Natural killer cell (primary cell): Measurements from ENCODE around the gene CTNNA3. TPM values are rescaled to one million over a fixed set of nuclear protein-coding genes. Genes with fewer than 3 reads are reported as not detected.
"Not testable (repeated sequence)": the region's sequence is repeated elsewhere in the genome, so short reads cannot be mapped to it uniquely, and the experiment has no call there.

Experiments
- ATAC-seq, 3 donors: fragments of 150-1000 bp in 2 of 3; fragments of 200-7000 bp in 1 of 3; cut with Tn5 transposase; 1 replicate in 1 of 3; 2 replicates in 2 of 3; pipeline ENCODE4 v1.10.0; 2021; ENCODE audit warnings: mild to moderate bottlenecking in 2 of 3, moderate library complexity in 2 of 3
- DNase-seq, 2 donors: peaks; one replicate each; pipeline versions ENCODE4 v3.0.0 to v3.0.0-alpha.2; 2013 to 2021; ENCODE audit warnings: mixed read lengths in 1 of 2
- H3K27ac ChIP-seq: one replicate; pipeline ENCODE4 v1.5.1; 2013; ENCODE audit warnings: mild to moderate bottlenecking, low read length
- H3K27me3 ChIP-seq: one replicate; pipeline ENCODE4 v1.6.1; 2013; ENCODE audit warnings: low read length; ENCODE audit not compliant: control insufficient read depth, insufficient read depth
- H3K36me3 ChIP-seq: one replicate; pipeline ENCODE4 v1.6.1; 2013; ENCODE audit warnings: low read length; ENCODE audit not compliant: control insufficient read depth, insufficient read depth
- H3K4me1 ChIP-seq: one replicate; pipeline ENCODE4 v1.6.1; 2013; ENCODE audit warnings: low read length; ENCODE audit not compliant: control insufficient read depth, insufficient read depth
- H3K4me3 ChIP-seq: one replicate; pipeline ENCODE4 v1.5.1; 2013; ENCODE audit warnings: low read length
- H3K9me3 ChIP-seq: one replicate; pipeline ENCODE4 v1.6.1; 2013; ENCODE audit warnings: low read length; ENCODE audit not compliant: control insufficient read depth, insufficient read depth
- H3K27ac Mint-ChIP-seq, 2 donors: one replicate each; pipeline ENCODE4 v1.8.0; 2022; ENCODE audit warnings: mild to moderate bottlenecking in 2 of 2, mixed read lengths in 2 of 2, moderate library complexity in 1 of 2
- H3K27me3 Mint-ChIP-seq, 2 donors: one replicate each; pipeline ENCODE4 v1.8.0; 2022; ENCODE audit warnings: low read depth in 2 of 2, mixed read lengths in 2 of 2
- H3K36me3 Mint-ChIP-seq: one replicate; pipeline ENCODE4 v1.8.0; 2022; ENCODE audit warnings: mixed read lengths
- H3K4me1 Mint-ChIP-seq, 2 donors: one replicate each; pipeline ENCODE4 v1.8.0; 2022; ENCODE audit warnings: mixed read lengths in 2 of 2
- H3K4me3 Mint-ChIP-seq: one replicate; pipeline ENCODE4 v1.8.0; 2022; ENCODE audit warnings: mild to moderate bottlenecking, moderate library complexity, mixed read lengths
- H3K9me3 Mint-ChIP-seq, 2 donors: one replicate each; pipeline ENCODE4 v1.8.0; 2022; ENCODE audit warnings: mixed read lengths in 2 of 2
- CTCF ChIP-seq: fragments of 200-600 bp; IDR thresholded peaks from one replicate; pipeline ENCODE4 v1.8.0; 2022; ENCODE audit warnings: antibody characterized with exemption
- WGBS: methylation state at CpG from one replicate; pipeline ENCODE4 v1.1.7; 2013; ENCODE audit warnings: missing lambda C conversion rate; ENCODE audit not compliant: insufficient coverage; 5-methylcytosine and 5-hydroxymethylcytosine counted together
- intact Hi-C: fragments of 100-400 bp; cut with micrococcal nuclease; formaldehyde crosslinking; loops from one replicate; pipeline ENCODE4 v1.14.2; 2022
- total RNA-seq, 4 donors: library from RNA; stranded (reverse); fragments of 120-200 nt in 1 of 4; gene quantifications; one replicate each; pipeline versions ENCODE4 v1.2.3 to v1.2.4, GENCODE V29; 2013 to 2022

The CTNNA3 gene
- total RNA-seq, 3 donors from 2014 or later (not counting 1 experiment from before 2014, with no cell fraction given), result not detected

GRCh38 chr10:66349726-66350125, 1346.3 kb downstream of the CTNNA3 start:
- Histone ChIP-seq H3K36me3 (no peaks in the 10 kb centered on the region), H3K9me3 (no peaks in the 10 kb centered on the region), H3K4me3 (no peak overlapping the region), H3K4me1 (no peaks in the 10 kb centered on the region), H3K27me3 (no peaks in the 10 kb centered on the region), H3K27ac (no peak overlapping the region)
- DNase-seq (no peak), ATAC-seq (no peak)
- no peaks in the 10 kb centered on the region for H3K27me3 Mint-ChIP-seq
- WGBS, result 100% methylated on average over 1 of the region's 1 CpG
- intact Hi-C loops, result no loop called here
- H3K27ac Mint-ChIP-seq, result no peak overlapping the region
- H3K4me3 Mint-ChIP-seq, result no peak overlapping the region
- H3K4me1 Mint-ChIP-seq, result no peaks in the 10 kb centered on the region
- peaks cover 4 to 10% of the 10 kb centered on the region in 2 donors for H3K9me3 Mint-ChIP-seq
- no peaks in the 10 kb centered on the region for H3K36me3 Mint-ChIP-seq
- no peak for TF ChIP-seq CTCF

- H3K4me3 Mint-ChIP-seq, result no peak overlapping the region
- Histone ChIP-seq H3K9me3 (no peaks in the 10 kb centered on the region), H3K36me3 (no peaks in the 10 kb centered on the region), H3K27me3 (no peaks in the 10 kb centered on the region), H3K4me3 (no peak overlapping the region), H3K27ac (no peak overlapping the region), H3K4me1 (no peaks in the 10 kb centered on the region)
- no peaks in the 10 kb centered on the region for H3K4me1 Mint-ChIP-seq
- WGBS, result 73% methylated on average over 2 of the region's 2 CpGs
- no peaks in the 10 kb centered on the region for H3K27me3 Mint-ChIP-seq
- no peak for DNase-seq
- no peak for TF ChIP-seq CTCF
- ATAC-seq, result no peak
- intact Hi-C loops, result no loop called here
- H3K36me3 Mint-ChIP-seq, result no peaks in the 10 kb centered on the region
- no peak overlapping the region for H3K27ac Mint-ChIP-seq
- H3K9me3 Mint-ChIP-seq, result peaks cover 4 to 13% of the 10 kb centered on the region in 2 donors
Observed at GRCh38 chr10:66349076-66349475, 1346.9 kb downstream of the CTNNA3 start.

- 50% methylated on average over 2 of the region's 3 CpGs for WGBS
- no peaks in the 10 kb centered on the region for H3K4me1 Mint-ChIP-seq
- no peak overlapping the region for H3K4me3 Mint-ChIP-seq
- H3K9me3 ChIP-seq, result no peaks in the 10 kb centered on the region
- H3K27me3 ChIP-seq, result no peaks in the 10 kb centered on the region
- no peaks in the 10 kb centered on the region for H3K36me3 ChIP-seq
- no peak for DNase-seq
- H3K36me3 Mint-ChIP-seq, result no peaks in the 10 kb centered on the region
- intact Hi-C loops, result no loop called here
- no peak overlapping the region for H3K27ac Mint-ChIP-seq
- no peak overlapping the region for H3K27ac ChIP-seq
- H3K4me3 ChIP-seq, result no peak overlapping the region
- H3K4me1 ChIP-seq, result no peaks in the 10 kb centered on the region
- ATAC-seq, result no peak
- no peak for TF ChIP-seq CTCF
- no peaks in the 10 kb centered on the region for H3K27me3 Mint-ChIP-seq
- H3K9me3 Mint-ChIP-seq, result peaks cover 16 to 20% of the 10 kb centered on the region in 2 donors
Observed at GRCh38 chr10:66337211-66337610, 1358.8 kb downstream of the CTNNA3 start.

GRCh38 chr10:66336791-66337190, 1359.2 kb downstream of the CTNNA3 start:
- Histone ChIP-seq H3K4me1 (no peaks in the 10 kb centered on the region), H3K9me3 (no peaks in the 10 kb centered on the region), H3K4me3 (no peak overlapping the region), H3K36me3 (no peaks in the 10 kb centered on the region), H3K27me3 (no peaks in the 10 kb centered on the region), H3K27ac (no peak overlapping the region)
- Mint-ChIP-seq H3K27ac (no peak overlapping the region), H3K27me3 (no peaks in the 10 kb centered on the region), H3K4me1 (no peaks in the 10 kb centered on the region), H3K4me3 (no peak overlapping the region), H3K9me3 (peaks cover 16 to 20% of the 10 kb centered on the region in 2 donors), H3K36me3 (no peaks in the 10 kb centered on the region)
- no peak for DNase-seq
- no peak for ATAC-seq
- TF ChIP-seq CTCF, result no peak
- intact Hi-C loops, result no loop called here

- 90% methylated on average over 8 of the region's 8 CpGs for WGBS
- H3K4me3 Mint-ChIP-seq, H3K27ac Mint-ChIP-seq, H3K4me1 ChIP-seq, ATAC-seq, DNase-seq, H3K4me1 Mint-ChIP-seq, H3K27ac ChIP-seq, H3K36me3 ChIP-seq, H3K27me3 ChIP-seq, H3K4me3 ChIP-seq, intact Hi-C loops, H3K27me3 Mint-ChIP-seq, H3K9me3 ChIP-seq, H3K36me3 Mint-ChIP-seq: not testable (repeated sequence)
- peaks cover 16 to 20% of the 10 kb centered on the region in 2 donors for H3K9me3 Mint-ChIP-seq
Observed at GRCh38 chr10:66335753-66336152, 1360.2 kb downstream of the CTNNA3 start.
